ENCODE data around the gene FBXO44. TPM values are rescaled to one million over a fixed set of nuclear protein-coding genes. Genes with fewer than 3 reads are reported as not detected.

Gene FBXO44
- total RNA-seq, 1 experiment from 2014 or later, result 70.8 TPM

GRCh38 chr1:11628767-11629166, 25.9 kb upstream of the FBXO44 start:
- no peaks in the 10 kb centered on the region for H3K9me3 ChIP-seq (ENCODE audit: control insufficient read depth, insufficient read depth, low read depth, low read length)
- DNase-seq (ENCODE audit: low read depth, low spot score) (no peak), ATAC-seq (no peak)
- CTCF ChIA-PET, result no interaction called here
- TF ChIP-seq POLR2AphosphoS5 (IDR thresholded peaks at IDR 0.05; ENCODE audit: low read depth, low read length) (no peak), CTCF (IDR thresholded peaks at IDR 0.05) (no peak)
- no peak overlapping the region for H3K27ac ChIP-seq (ENCODE audit: low read length)
- intact Hi-C loops (cut with micrococcal nuclease; ENCODE audit: unreplicated experiment), result no loop called here
- no TSS peak for BruUV-seq (replicated peaks)
- no peaks in the 10 kb centered on the region; the same call in 1 of the 2 replicates for H3K27me3 ChIP-seq (ENCODE audit: control insufficient read depth, insufficient read depth, low read length)
- POLR2A ChIA-PET, result no interaction called here
- H3K4me1 ChIP-seq (ENCODE audit: control insufficient read depth, insufficient read depth, low read length), result no peaks in the 10 kb centered on the region
- H3K4me3 ChIP-seq (ENCODE audit: low read depth in 2 of 2, low read length in 2 of 2), result no peak overlapping the region
- in situ Hi-C loops (cut with HindIII; ENCODE audit: low pct_unique_long_range_greater_than_20kb, low sequenced_read_pairs), result no loop called here
- H3K36me3 ChIP-seq (ENCODE audit: control insufficient read depth, insufficient read depth, low read length), result no peaks in the 10 kb centered on the region

GRCh38 chr1:11629184-11630016, 25.3 kb upstream of the FBXO44 start:
- in situ Hi-C loops (cut with HindIII; ENCODE audit: low pct_unique_long_range_greater_than_20kb, low sequenced_read_pairs), result no loop called here
- no TSS peak for BruUV-seq (replicated peaks)
- Histone ChIP-seq H3K4me1 (ENCODE audit: control insufficient read depth, insufficient read depth, low read length) (no peaks in the 10 kb centered on the region), H3K9me3 (ENCODE audit: control insufficient read depth, insufficient read depth, low read depth, low read length) (no peaks in the 10 kb centered on the region), H3K27ac (ENCODE audit: low read length) (no peak overlapping the region), H3K36me3 (ENCODE audit: control insufficient read depth, insufficient read depth, low read length) (no peaks in the 10 kb centered on the region), H3K27me3 (ENCODE audit: control insufficient read depth, insufficient read depth, low read length) (no peaks in the 10 kb centered on the region; the same call in 1 of the 2 replicates), H3K4me3 (ENCODE audit: low read depth in 2 of 2, low read length in 2 of 2) (no peak overlapping the region)
- ChIA-PET CTCF (no interaction called here), POLR2A (no interaction called here)
- DNase-seq (ENCODE audit: low read depth, low spot score), result no peak
- intact Hi-C loops (cut with micrococcal nuclease; ENCODE audit: unreplicated experiment), result no loop called here
- TF ChIP-seq TCF7L2 (IDR thresholded peaks at IDR 0.05; ENCODE audit: low read depth, low read length) (no peak), SIN3A (IDR thresholded peaks at IDR 0.05; ENCODE audit: borderline replicate concordance, insufficient read depth, low read depth, low read length) (no peak), REST (IDR thresholded peaks at IDR 0.05; ENCODE audit: insufficient read depth in 1 of 2, low read depth in 2 of 2, low read length in 1 of 2) (no peak), POLR2AphosphoS5 (IDR thresholded peaks at IDR 0.05; ENCODE audit: low read depth, low read length) (no peak), CTCF (IDR thresholded peaks at IDR 0.05) (no peak)
- ATAC-seq, result no peak; the same call in 1 of the 2 replicates

Data from Panc1 (cell line).